Measurements from ENCODE around the gene POLR2J.

DNA sequence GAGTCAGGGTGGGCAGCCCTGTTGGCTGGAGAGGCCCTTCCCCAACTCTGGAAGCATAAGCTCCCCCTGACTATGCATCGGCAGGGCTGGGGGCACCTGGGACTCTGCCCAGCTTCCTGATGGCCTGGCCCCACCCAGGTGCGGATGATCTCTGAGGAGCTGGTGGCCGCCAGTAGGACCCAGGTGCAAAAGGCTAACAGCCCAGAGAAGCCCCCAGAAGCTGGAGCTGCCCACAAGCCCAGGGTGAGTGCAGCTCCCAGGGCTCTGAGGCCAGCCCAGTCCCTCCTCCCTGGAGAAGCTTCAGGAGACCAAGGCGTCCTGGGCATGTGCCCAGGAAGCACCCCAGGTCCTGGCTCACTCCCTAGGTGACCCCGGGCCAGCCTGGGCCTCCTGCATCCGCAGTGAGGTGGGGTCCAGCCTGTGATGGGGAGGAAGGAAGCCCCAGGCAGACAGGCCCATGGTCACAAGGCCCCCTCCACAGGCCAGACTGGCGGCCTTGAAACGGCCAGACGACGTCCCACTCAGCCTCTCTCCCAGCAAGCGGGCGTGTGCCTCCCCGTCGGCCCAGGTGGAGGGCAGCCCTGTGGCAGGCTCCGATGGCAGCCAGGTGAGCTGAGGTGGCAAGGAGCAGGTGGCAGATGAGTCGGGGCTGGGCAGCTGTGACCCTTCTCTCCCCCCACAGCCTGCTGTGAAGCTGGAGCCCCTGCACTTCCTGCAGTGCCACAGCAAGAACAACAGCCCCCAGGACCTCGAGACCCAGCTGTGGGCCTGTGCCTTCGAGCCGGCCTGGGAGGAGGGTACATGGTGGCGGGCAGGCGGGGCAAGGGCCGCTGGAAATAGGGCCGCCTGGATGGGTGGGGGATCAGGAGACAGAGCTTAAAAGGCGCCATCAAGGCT lies 10.9 kb downstream of the POLR2J start:
- TF ChIP-seq, protein P1, sequence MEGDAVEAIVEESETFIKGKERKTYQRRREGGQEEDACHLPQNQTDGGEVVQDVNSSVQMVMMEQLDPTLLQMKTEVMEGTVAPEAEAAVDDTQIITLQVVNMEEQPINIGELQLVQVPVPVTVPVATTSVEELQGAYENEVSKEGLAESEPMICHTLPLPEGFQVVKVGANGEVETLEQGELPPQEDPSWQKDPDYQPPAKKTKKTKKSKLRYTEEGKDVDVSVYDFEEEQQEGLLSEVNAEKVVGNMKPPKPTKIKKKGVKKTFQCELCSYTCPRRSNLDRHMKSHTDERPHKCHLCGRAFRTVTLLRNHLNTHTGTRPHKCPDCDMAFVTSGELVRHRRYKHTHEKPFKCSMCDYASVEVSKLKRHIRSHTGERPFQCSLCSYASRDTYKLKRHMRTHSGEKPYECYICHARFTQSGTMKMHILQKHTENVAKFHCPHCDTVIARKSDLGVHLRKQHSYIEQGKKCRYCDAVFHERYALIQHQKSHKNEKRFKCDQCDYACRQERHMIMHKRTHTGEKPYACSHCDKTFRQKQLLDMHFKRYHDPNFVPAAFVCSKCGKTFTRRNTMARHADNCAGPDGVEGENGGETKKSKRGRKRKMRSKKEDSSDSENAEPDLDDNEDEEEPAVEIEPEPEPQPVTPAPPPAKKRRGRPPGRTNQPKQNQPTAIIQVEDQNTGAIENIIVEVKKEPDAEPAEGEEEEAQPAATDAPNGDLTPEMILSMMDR (IDR thresholded peaks at IDR 0.05 in 2 of 3, conservative IDR thresholded peaks at IDR 0.05 in 1 of 3; ENCODE audit: control insufficient read depth in 2 of 3, extremely low read depth in 1 of 3, insufficient read depth in 1 of 3, low read depth in 3 of 3, low read length in 3 of 3), result no peak
- TF ChIP-seq GABPA (IDR thresholded peaks at IDR 0.05; ENCODE audit: low read depth) (no peak), TCF7 (IDR thresholded peaks at IDR 0.05; ENCODE audit: borderline replicate concordance) (no peak), TAF1 (IDR thresholded peaks at IDR 0.05; ENCODE audit: borderline replicate concordance, low read depth, low read length) (no peak), CHD4 (IDR thresholded peaks at IDR 0.05) (no peak), POLR2AphosphoS2 (IDR thresholded peaks at IDR 0.05; ENCODE audit: low read depth, low read length) (no peak), PAX5 (IDR thresholded peaks at IDR 0.05; ENCODE audit: borderline replicate concordance, low read depth, low read length) (no peak), MEF2A (IDR thresholded peaks at IDR 0.05; ENCODE audit: insufficient read depth, low read depth, low read length) (no peak), POLR2A (IDR thresholded peaks at IDR 0.05; ENCODE audit: low read depth, low read length) (no peak), CBFB (IDR thresholded peaks at IDR 0.05; ENCODE audit: low read depth) (no peak)
- TF ChIP-seq, protein P2, sequence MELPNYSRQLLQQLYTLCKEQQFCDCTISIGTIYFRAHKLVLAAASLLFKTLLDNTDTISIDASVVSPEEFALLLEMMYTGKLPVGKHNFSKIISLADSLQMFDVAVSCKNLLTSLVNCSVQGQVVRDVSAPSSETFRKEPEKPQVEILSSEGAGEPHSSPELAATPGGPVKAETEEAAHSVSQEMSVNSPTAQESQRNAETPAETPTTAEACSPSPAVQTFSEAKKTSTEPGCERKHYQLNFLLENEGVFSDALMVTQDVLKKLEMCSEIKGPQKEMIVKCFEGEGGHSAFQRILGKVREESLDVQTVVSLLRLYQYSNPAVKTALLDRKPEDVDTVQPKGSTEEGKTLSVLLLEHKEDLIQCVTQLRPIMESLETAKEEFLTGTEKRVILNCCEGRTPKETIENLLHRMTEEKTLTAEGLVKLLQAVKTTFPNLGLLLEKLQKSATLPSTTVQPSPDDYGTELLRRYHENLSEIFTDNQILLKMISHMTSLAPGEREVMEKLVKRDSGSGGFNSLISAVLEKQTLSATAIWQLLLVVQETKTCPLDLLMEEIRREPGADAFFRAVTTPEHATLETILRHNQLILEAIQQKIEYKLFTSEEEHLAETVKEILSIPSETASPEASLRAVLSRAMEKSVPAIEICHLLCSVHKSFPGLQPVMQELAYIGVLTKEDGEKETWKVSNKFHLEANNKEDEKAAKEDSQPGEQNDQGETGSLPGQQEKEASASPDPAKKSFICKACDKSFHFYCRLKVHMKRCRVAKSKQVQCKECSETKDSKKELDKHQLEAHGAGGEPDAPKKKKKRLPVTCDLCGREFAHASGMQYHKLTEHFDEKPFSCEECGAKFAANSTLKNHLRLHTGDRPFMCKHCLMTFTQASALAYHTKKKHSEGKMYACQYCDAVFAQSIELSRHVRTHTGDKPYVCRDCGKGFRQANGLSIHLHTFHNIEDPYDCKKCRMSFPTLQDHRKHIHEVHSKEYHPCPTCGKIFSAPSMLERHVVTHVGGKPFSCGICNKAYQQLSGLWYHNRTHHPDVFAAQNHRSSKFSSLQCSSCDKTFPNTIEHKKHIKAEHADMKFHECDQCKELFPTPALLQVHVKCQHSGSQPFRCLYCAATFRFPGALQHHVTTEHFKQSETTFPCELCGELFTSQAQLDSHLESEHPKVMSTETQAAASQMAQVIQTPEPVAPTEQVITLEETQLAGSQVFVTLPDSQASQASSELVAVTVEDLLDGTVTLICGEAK (IDR thresholded peaks at IDR 0.05; ENCODE audit: borderline replicate concordance), result no peak
